GM12875 (cell line): Measurements from ENCODE around the gene MPC2.

Experiments
- H3K4me3 ChIP-seq: one replicate; pipeline ENCODE4 v1.5.1; 2011; ENCODE audit warnings: low read depth, low read length, control low read depth
- CTCF ChIP-seq: IDR thresholded peaks from 2 replicates; pipeline ENCODE4 v1.5.1; 2011; ENCODE audit warnings: low read depth, mild to moderate bottlenecking, control low read depth, inconsistent platforms, low read length, moderate library complexity, borderline replicate concordance; ENCODE audit not compliant: insufficient read depth

MPC2 gene

DNA sequence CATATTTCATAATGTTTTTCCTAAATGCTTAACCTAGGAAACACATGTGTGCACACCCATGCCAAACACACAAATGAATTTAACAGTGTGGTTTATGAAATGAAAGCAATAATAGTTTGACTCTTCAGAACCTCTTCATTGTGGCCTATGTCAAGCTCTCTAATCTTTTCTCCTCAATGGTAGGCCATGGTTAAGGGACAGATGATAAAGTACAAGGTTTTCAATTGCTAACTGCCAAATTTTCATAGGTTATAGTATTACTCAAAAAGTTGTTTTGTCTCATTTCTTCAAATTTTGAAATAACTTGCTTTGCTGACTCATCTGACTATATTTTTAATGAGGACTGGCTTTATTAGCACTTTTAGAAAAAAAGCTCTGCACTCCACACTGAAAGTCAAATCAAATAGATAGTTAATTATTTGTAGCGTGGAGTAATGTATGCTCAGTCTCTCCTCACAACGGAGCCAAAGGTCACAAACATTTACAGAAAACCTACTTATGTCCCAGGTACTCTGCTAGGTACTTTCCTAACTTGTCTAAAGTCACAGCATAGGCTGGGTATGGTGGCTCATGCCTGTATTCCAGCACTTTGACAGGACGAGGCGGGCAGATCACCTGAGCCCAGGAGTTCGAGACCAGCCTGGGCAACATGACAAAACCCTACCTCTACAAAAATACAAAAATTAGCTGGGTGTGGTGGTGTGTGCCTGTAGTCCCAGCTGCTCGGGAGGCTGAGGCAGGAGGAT lies 19.9 kb downstream of the MPC2 start:
- no peak for TF ChIP-seq CTCF
- H3K4me3 ChIP-seq = no peak overlapping the region

- no peak for TF ChIP-seq CTCF
These were observed 21.3 kb downstream of the MPC2 start for GRCh38 chr1:167915569-167915968.

GRCh38 chr1:167913895-167914496 lies 22.9 kb downstream of the MPC2 start, which contains the start of gene ADCY10:
Gene ADCY10 (minus strand): TSS chr1:167914134. CDS start chr1:167905140, 8,994 bp downstream.
- H3K4me3 ChIP-seq = no peak within 1 kb of the TSS
- TF ChIP-seq CTCF = no peak

More at GRCh38 chr1:167915569-167915968, 21.3 kb downstream of the MPC2 start:
- no peak overlapping the region for H3K4me3 ChIP-seq

- no peak overlapping the region for H3K4me3 ChIP-seq
- TF ChIP-seq CTCF = no peak
These were observed 24.6 kb downstream of the MPC2 start for GRCh38 chr1:167912294-167912693.

DNA sequence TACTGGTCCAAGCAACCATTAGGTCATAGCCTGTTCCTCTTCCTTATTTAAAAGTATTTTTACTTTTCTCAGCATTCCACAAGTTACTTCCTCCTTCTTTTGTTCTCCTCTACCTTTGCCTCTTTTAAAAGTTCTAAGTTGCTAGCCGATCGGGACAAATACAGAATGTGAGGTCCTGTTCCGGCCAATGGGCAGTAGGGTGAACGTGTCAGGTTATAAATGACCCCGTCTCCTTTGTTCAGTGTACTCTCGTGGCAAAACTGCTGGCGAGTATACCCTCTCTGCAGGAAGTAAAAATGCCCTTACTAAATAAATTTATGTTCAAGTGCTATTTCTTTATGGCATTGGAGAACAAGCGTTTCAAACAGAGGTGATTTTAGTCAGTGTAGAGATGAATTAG lies 25.5 kb downstream of the MPC2 start:
- H3K4me3 ChIP-seq = no peak overlapping the region
- TF ChIP-seq CTCF = no peak

DNA sequence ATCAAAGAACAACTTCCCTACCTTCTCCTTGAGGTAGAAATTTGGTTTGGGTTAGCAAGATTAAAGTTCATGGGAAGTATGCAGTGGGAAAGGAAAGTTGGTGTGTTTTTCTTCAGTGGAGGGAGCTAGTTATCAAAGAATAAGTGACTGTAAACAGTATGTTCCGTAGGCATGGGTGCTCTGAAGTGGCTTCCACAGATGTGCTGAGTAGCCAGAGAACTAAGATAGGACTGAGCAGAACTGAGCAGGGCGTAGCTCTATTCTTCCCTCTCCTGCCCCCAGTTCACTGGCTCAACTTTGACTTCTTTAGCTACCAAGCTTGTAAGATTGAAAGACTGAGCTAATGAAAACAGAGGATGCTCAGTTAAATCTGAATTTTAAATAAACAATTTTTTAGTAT lies 26.3 kb downstream of the MPC2 start:
- H3K4me3 ChIP-seq = no peak overlapping the region
- no peak for TF ChIP-seq CTCF

- no peak for TF ChIP-seq CTCF
- H3K4me3 ChIP-seq = no peak overlapping the region
These were observed 27.1 kb downstream of the MPC2 start for GRCh38 chr1:167909691-167910180.
